Suprapubic skin (tissue), 4 donors: ENCODE results near the gene GEMIN5.
"Not testable (repeated sequence)": the region's sequence is repeated elsewhere in the genome, so short reads cannot be mapped to it uniquely, and the experiment has no call there.

Experiments used
- EP300 ChIP-seq: sonication (generic); formaldehyde crosslinking; IDR thresholded peaks from one replicate; pipeline ENCODE4 v1.6.1; 2017; ENCODE audit warnings: antibody characterized with exemption
- POLR2A ChIP-seq, 2 donors: fragments of 450-650 bp; IDR thresholded peaks; one replicate each; pipeline ENCODE4 v1.6.1; 2017; ENCODE audit warnings: antibody characterized with exemption in 2 of 2, mild to moderate bottlenecking in 2 of 2, moderate library complexity in 2 of 2
- POLR2AphosphoS5 ChIP-seq, 3 donors: sonication (generic); formaldehyde crosslinking; IDR thresholded peaks; one replicate each; pipeline ENCODE4 v1.6.1; 2017; ENCODE audit warnings: antibody characterized with exemption in 3 of 3
- TF ChIP-seq, protein P1 (sequence below), 2 donors: fragments of 200-600 bp in 1 of 2; fragments of 450-650 bp in 1 of 2; sonication (generic) in 1 of 2; IDR thresholded peaks; one replicate each; pipeline ENCODE4 v1.5.1; 2016 to 2019; ENCODE audit warnings: antibody characterized with exemption in 2 of 2, mild to moderate bottlenecking in 1 of 2, moderate library complexity in 1 of 2

DNA sequence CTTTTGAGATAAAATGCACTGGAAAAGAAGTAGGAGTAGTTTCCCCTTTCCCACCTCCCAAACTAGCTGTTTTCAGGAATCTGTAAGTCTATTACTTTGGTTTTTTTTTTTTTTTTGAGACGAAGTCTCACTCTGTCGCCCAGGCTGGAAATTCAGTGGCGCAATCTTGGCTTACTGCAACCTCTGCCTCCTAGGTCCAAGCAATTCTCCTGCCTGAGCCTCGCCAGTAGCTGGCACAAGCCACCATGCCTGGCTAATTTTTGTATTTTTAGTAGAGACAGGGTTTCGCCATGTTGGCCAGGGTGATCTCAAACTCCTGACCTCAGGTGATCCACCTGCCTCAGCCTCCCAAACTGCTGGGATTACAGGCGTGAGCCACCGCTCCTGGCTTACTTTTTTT is 32.4 kb downstream of the GEMIN5 start:
- TF ChIP-seq, protein P1, sequence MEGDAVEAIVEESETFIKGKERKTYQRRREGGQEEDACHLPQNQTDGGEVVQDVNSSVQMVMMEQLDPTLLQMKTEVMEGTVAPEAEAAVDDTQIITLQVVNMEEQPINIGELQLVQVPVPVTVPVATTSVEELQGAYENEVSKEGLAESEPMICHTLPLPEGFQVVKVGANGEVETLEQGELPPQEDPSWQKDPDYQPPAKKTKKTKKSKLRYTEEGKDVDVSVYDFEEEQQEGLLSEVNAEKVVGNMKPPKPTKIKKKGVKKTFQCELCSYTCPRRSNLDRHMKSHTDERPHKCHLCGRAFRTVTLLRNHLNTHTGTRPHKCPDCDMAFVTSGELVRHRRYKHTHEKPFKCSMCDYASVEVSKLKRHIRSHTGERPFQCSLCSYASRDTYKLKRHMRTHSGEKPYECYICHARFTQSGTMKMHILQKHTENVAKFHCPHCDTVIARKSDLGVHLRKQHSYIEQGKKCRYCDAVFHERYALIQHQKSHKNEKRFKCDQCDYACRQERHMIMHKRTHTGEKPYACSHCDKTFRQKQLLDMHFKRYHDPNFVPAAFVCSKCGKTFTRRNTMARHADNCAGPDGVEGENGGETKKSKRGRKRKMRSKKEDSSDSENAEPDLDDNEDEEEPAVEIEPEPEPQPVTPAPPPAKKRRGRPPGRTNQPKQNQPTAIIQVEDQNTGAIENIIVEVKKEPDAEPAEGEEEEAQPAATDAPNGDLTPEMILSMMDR (IDR thresholded peaks at IDR 0.05), result not testable (repeated sequence)
- not testable (repeated sequence) for TF ChIP-seq POLR2A (IDR thresholded peaks at IDR 0.05); POLR2AphosphoS5 (IDR thresholded peaks at IDR 0.05); EP300
